ENCODE data around the gene HSD17B4. TPM values are rescaled to one million over a fixed set of nuclear protein-coding genes. Genes with fewer than 3 reads are reported as not detected.
A peak's percentile ranks its signal among the peaks of the same experiment; 100 is the strongest.

The HSD17B4 gene
- total and polyA plus RNA-seq, 2 of the 13 experiments (the other 11 are each of a cell fraction or from before 2014, with no cell fraction given) = 178 to 399 TPM

GRCh38 chr5:119452373-119453039 is at the start of gene HSD17B4 (continued):
- no peak for TF ChIP-seq ZBTB3 (CRISPR knock-in tag; IDR thresholded peaks at IDR 0.05; ENCODE audit: borderline replicate concordance, low read depth)
- no peak for TF ChIP-seq NR3C1 (CRISPR knock-in tag; IDR thresholded peaks at IDR 0.05)
- no peak for TF ChIP-seq PCBP1 (IDR thresholded peaks at IDR 0.05; ENCODE audit: borderline replicate concordance, low read depth, low read length)
- TF ChIP-seq ZNF644 (CRISPR knock-in tag; IDR thresholded peaks at IDR 0.05; ENCODE audit: low read depth) = peak; percentile 81; the same call in 1 of the 2 replicates
- TF ChIP-seq ZNF446 (CRISPR knock-in tag; IDR thresholded peaks at IDR 0.05) = no peak
- peak; percentile 37 for TF ChIP-seq AGO1 (IDR thresholded peaks at IDR 0.05; ENCODE audit: low read depth, low read length, poor library complexity, severe bottlenecking)
- TF ChIP-seq KLF11 (CRISPR knock-in tag; IDR thresholded peaks at IDR 0.05) = peak; percentile 55; the same call in 1 of the 2 replicates
- peak; percentile 71 for TF ChIP-seq NFYB (CRISPR knock-in tag; IDR thresholded peaks at IDR 0.05)
- peak; percentile 90; the same call in 1 of the 2 replicates for TF ChIP-seq ZBTB4 (CRISPR knock-in tag; IDR thresholded peaks at IDR 0.05; ENCODE audit: borderline replicate concordance)
- TF ChIP-seq GLMP (CRISPR knock-in tag; IDR thresholded peaks at IDR 0.05; ENCODE audit: borderline replicate concordance) = 0 out of 2 replicates have a peak, but pooled peaks have one; percentile 22
- TF ChIP-seq POGK (CRISPR knock-in tag; conservative IDR thresholded peaks at IDR 0.05) = peak; percentile 63; the same call in 1 of the 2 replicates
- TF ChIP-seq RORA (CRISPR knock-in tag; IDR thresholded peaks at IDR 0.05) = peak; percentile 62; the same call in 1 of the 2 replicates
- no peak for TF ChIP-seq ZNF841 (CRISPR knock-in tag; IDR thresholded peaks at IDR 0.05; ENCODE audit: borderline replicate concordance)
- TF ChIP-seq DBP (CRISPR knock-in tag; IDR thresholded peaks at IDR 0.05; ENCODE audit: not compliant biosample characterization) = no peak
- no peak for TF ChIP-seq NFE2L1 (CRISPR knock-in tag; IDR thresholded peaks at IDR 0.05; ENCODE audit: borderline replicate concordance)
- TF ChIP-seq ZSCAN30 (CRISPR knock-in tag; IDR thresholded peaks at IDR 0.05) = no peak
- peak; percentile 83 for TF ChIP-seq HNRNPLL (IDR thresholded peaks at IDR 0.05; ENCODE audit: low read depth, low read length, poor library complexity, severe bottlenecking)
- no peak for TF ChIP-seq ZNF275 (CRISPR knock-in tag; IDR thresholded peaks at IDR 0.05; ENCODE audit: borderline replicate concordance)
- TF ChIP-seq POLR2AphosphoS5 (IDR thresholded peaks at IDR 0.05; ENCODE audit: low read depth, low read length) = peak; percentile 89
- no peak for TF ChIP-seq ZNF460 (CRISPR knock-in tag; IDR thresholded peaks at IDR 0.05; ENCODE audit: borderline replicate concordance)
